Lower leg skin (tissue), 4 donors: Measurements from ENCODE around the gene SEC63. TPM values are rescaled to one million over a fixed set of nuclear protein-coding genes. Genes with fewer than 3 reads are reported as not detected.

Experiments
- DNase-seq, 2 donors: peaks; one replicate each; pipeline ENCODE4 v3.0.0-alpha.2; 2019; ENCODE audit warnings: low spot score in 2 of 2
- H3K4me3 ChIP-seq: fragments of 200-600 bp; sonication (generic); 2 replicates; pipeline ENCODE4 v1.5.1; 2017; ENCODE audit warnings: mild to moderate bottlenecking, low read depth; ENCODE audit not compliant: poor library complexity, severe bottlenecking
- CTCF ChIP-seq, 3 donors: fragments of 450-650 bp; IDR thresholded peaks; one replicate each; pipeline ENCODE4 v1.5.1; 2016; ENCODE audit warnings: antibody characterized with exemption in 3 of 3, mild to moderate bottlenecking in 3 of 3, moderate library complexity in 2 of 3
- POLR2A ChIP-seq, 2 donors: fragments of 450-650 bp; IDR thresholded peaks; one replicate each; pipeline ENCODE4 v1.6.1; 2016 to 2017; ENCODE audit warnings: antibody characterized with exemption in 2 of 2, mild to moderate bottlenecking in 1 of 2, moderate library complexity in 1 of 2
- WGBS, 2 donors: methylation state at CpG; one replicate each; pipeline ENCODE4 v1.1.5; 2018; 5-methylcytosine and 5-hydroxymethylcytosine counted together
- intact Hi-C: fragments of 100-400 bp; cut with DNase I; formaldehyde crosslinking; loops from one replicate; pipeline ENCODE4 v1.15.0; 2023; ENCODE audit warnings: low total_unique reads
- total RNA-seq, 4 donors: library from RNA; depleted of rRNA; stranded (reverse); fragments of >200 nt; gene quantifications; one replicate each; pipeline ENCODE4 v1.1.0, GENCODE V29; 2016

The SEC63 gene
- total RNA-seq, 4 donors from 2014 or later, result 11.4 to 31.9 (median 15.6) TPM

GRCh38 chr6:107976155-107976783 is 18.3 kb upstream of the SEC63 start:
- 88 to 94% methylated on average over 4 of the region's 4 CpGs for WGBS, 2 donors
- DNase-seq, result no peak
- intact Hi-C loops, result no loop called here
- H3K4me3 ChIP-seq, result no peak overlapping the region
- TF ChIP-seq CTCF (IDR thresholded peaks at IDR 0.05) (no peak), POLR2A (IDR thresholded peaks at IDR 0.05) (no peak)

- H3K4me3 ChIP-seq, result no peak overlapping the region
- no peak for DNase-seq
- 45 to 58% methylated on average over 4 of the region's 4 CpGs for WGBS, 2 donors
- TF ChIP-seq CTCF (IDR thresholded peaks at IDR 0.05), result no peak
- TF ChIP-seq POLR2A (IDR thresholded peaks at IDR 0.05), result no peak
- intact Hi-C loops, result no loop called here
Measured at GRCh38 chr6:107973594-107973993, 15.6 kb upstream of the SEC63 start.

- DNase-seq, result no peak
- H3K4me3 ChIP-seq, result no peak overlapping the region
- intact Hi-C loops, result no loop called here
- no peak for TF ChIP-seq CTCF (IDR thresholded peaks at IDR 0.05)
- TF ChIP-seq POLR2A (IDR thresholded peaks at IDR 0.05), result no peak
- 82 to 86% methylated on average over 8 of the region's 8 CpGs for WGBS, 2 donors
Measured at GRCh38 chr6:107972413-107973096, 14.5 kb upstream of the SEC63 start.

GRCh38 chr6:107971181-107971580 is 13.2 kb upstream of the SEC63 start:
- no peak overlapping the region for H3K4me3 ChIP-seq
- TF ChIP-seq CTCF (IDR thresholded peaks at IDR 0.05) (no peak), POLR2A (IDR thresholded peaks at IDR 0.05) (no peak)
- intact Hi-C loops, result no loop called here
- no peak for DNase-seq
- 93 to 96% methylated on average over 6 of the region's 6 CpGs for WGBS, 2 donors

- DNase-seq, result no peak
- no peak for TF ChIP-seq POLR2A (IDR thresholded peaks at IDR 0.05)
- TF ChIP-seq CTCF (IDR thresholded peaks at IDR 0.05), result no peak
- no peak overlapping the region for H3K4me3 ChIP-seq
- 88 to 92% methylated on average over 5 of the region's 5 CpGs for WGBS, 2 donors
- intact Hi-C loops, result no loop called here
Measured at GRCh38 chr6:107970255-107970654, 12.2 kb upstream of the SEC63 start.
